HepG2 (cell line): ENCODE results near the gene CLDN9. TPM values are rescaled to one million over a fixed set of nuclear protein-coding genes. Genes with fewer than 3 reads are reported as not detected.

Experiments
- ATRX ChIP-seq: sonication (generic); formaldehyde crosslinking; IDR thresholded peaks from 2 replicates; pipeline ENCODE4 v1.4.0; 2020; ENCODE audit warnings: missing genetic modification reagents, borderline replicate concordance
- CCAR2 ChIP-seq: fragments of 200-400 bp; formaldehyde crosslinking; optimal IDR thresholded peaks from 2 replicates; pipeline ENCODE3; 2018; ENCODE audit warnings: low read depth, mild to moderate bottlenecking, low read length, moderate library complexity
- CREM ChIP-seq, 2 experiments: sonication (generic) in 1 of 2; formaldehyde crosslinking in 1 of 2; IDR thresholded peaks; 2 replicates each; pipeline versions ENCODE4 v1.4.0 to v1.6.1; 2016 to 2020; ENCODE audit warnings: antibody characterized with exemption in 1 of 2, mild to moderate bottlenecking in 1 of 2, missing genetic modification reagents in 1 of 2
- FOXK2 ChIP-seq: fragments of 450-650 bp; IDR thresholded peaks from 2 replicates; pipeline ENCODE4 v1.6.1; 2016
- HMG20B ChIP-seq: conservative IDR thresholded peaks from 2 replicates; pipeline ENCODE4 v1.6.1; 2016; ENCODE audit warnings: missing genetic modification reagents, missing compliant biosample characterization
- JDP2 ChIP-seq: sonication (generic); formaldehyde crosslinking; IDR thresholded peaks from 2 replicates; pipeline ENCODE4 v1.8.1; 2022; ENCODE audit warnings: missing genetic modification reagents, borderline replicate concordance
- MTA1 ChIP-seq: sonication (generic); formaldehyde crosslinking; IDR thresholded peaks from 2 replicates; pipeline ENCODE4 v1.4.0; 2020; ENCODE audit warnings: missing genetic modification reagents, mild to moderate bottlenecking, borderline replicate concordance
- PHF21A ChIP-seq: sonication (generic); formaldehyde crosslinking; IDR thresholded peaks from 2 replicates; pipeline ENCODE4 v1.5.0; 2020; ENCODE audit warnings: mild to moderate bottlenecking, missing genetic modification reagents
- PTBP1 ChIP-seq: fragments of 200-400 bp; formaldehyde crosslinking; IDR thresholded peaks from 2 replicates; pipeline ENCODE4 v1.6.1; 2018; ENCODE audit warnings: low read length, low read depth; ENCODE audit not compliant: poor library complexity, severe bottlenecking
- SCMH1 ChIP-seq: sonication (generic); formaldehyde crosslinking; IDR thresholded peaks from 2 replicates; pipeline ENCODE4 v1.9.0; 2021; ENCODE audit warnings: missing genetic modification reagents, mild to moderate bottlenecking, borderline replicate concordance
- SMYD3 ChIP-seq: sonication (generic); formaldehyde crosslinking; IDR thresholded peaks from 2 replicates; pipeline ENCODE4 v1.8.1; 2023; ENCODE audit warnings: mild to moderate bottlenecking, missing genetic modification reagents
- SP1 ChIP-seq, 2 experiments: fragments of 450-650 bp in 1 of 2; sonication (generic) in 1 of 2; formaldehyde crosslinking in 1 of 2; IDR thresholded peaks; 2 replicates each; pipeline versions ENCODE4 v1.4.0 to v1.6.1; 2016 to 2020; ENCODE audit warnings: missing genetic modification reagents in 1 of 2
- ZFP36L2 ChIP-seq: sonication (generic); formaldehyde crosslinking; IDR thresholded peaks from 2 replicates; pipeline ENCODE4 v1.4.0; 2020; ENCODE audit warnings: missing genetic modification reagents
- ZNF101 ChIP-seq: sonication (generic); formaldehyde crosslinking; IDR thresholded peaks from 2 replicates; pipeline ENCODE4 v1.4.0; 2020; ENCODE audit warnings: mild to moderate bottlenecking, low read depth, missing genetic modification reagents, borderline replicate concordance
- ZNF235 ChIP-seq: sonication (generic); formaldehyde crosslinking; IDR thresholded peaks from 2 replicates; pipeline ENCODE4 v1.8.1; 2023; ENCODE audit warnings: mild to moderate bottlenecking, missing genetic modification reagents, borderline replicate concordance
- ZNF33A ChIP-seq: sonication (generic); formaldehyde crosslinking; IDR thresholded peaks from 2 replicates; pipeline ENCODE4 v1.5.1; 2020; ENCODE audit warnings: missing genetic modification reagents, mild to moderate bottlenecking, moderate library complexity, borderline replicate concordance
- polyA plus RNA-seq, 8 experiments: library from polyadenylated mRNA; depleted of rRNA in 3 of 8; stranded (reverse) in 7 of 8; unstranded in 1 of 8; fragments of >200 nt; fragmentation: Illumina TruSeq in 4 of 8; extraction: Trizol in 4 of 8; gene quantifications; 2 replicates each; pipeline versions ENCODE4 v1.2.1 to v1.2.3, GENCODE V29; 2011 to 2016; ENCODE audit warnings: low read depth in 4 of 8, missing spikeins in 1 of 8, mixed read lengths in 1 of 8; ENCODE audit not compliant: insufficient read depth in 1 of 8
- total RNA-seq, 5 experiments: library from RNA; depleted of rRNA; stranded (reverse); fragments of >200 nt; fragmentation: Illumina TruSeq; extraction: Trizol; gene quantifications; 2 replicates each; pipeline ENCODE4 v1.2.3, GENCODE V29; 2016; ENCODE audit warnings: low read depth in 1 of 5
- TF ChIP-seq, protein P1 (sequence below): sonication (generic); formaldehyde crosslinking; IDR thresholded peaks from 2 replicates; pipeline ENCODE4 v1.5.1; 2020; ENCODE audit warnings: missing genetic modification reagents, mild to moderate bottlenecking, borderline replicate concordance
- TF ChIP-seq, protein P2 (sequence below): sonication (generic); formaldehyde crosslinking; IDR thresholded peaks from 2 replicates; pipeline ENCODE4 v1.5.1; 2020; ENCODE audit warnings: mild to moderate bottlenecking, missing genetic modification reagents, moderate library complexity

CLDN9 gene
- total and polyA plus RNA-seq, 2 of the 13 experiments (the other 11 are each of a cell fraction or from before 2014, with no cell fraction given): 0.15 to 0.26 TPM

DNA sequence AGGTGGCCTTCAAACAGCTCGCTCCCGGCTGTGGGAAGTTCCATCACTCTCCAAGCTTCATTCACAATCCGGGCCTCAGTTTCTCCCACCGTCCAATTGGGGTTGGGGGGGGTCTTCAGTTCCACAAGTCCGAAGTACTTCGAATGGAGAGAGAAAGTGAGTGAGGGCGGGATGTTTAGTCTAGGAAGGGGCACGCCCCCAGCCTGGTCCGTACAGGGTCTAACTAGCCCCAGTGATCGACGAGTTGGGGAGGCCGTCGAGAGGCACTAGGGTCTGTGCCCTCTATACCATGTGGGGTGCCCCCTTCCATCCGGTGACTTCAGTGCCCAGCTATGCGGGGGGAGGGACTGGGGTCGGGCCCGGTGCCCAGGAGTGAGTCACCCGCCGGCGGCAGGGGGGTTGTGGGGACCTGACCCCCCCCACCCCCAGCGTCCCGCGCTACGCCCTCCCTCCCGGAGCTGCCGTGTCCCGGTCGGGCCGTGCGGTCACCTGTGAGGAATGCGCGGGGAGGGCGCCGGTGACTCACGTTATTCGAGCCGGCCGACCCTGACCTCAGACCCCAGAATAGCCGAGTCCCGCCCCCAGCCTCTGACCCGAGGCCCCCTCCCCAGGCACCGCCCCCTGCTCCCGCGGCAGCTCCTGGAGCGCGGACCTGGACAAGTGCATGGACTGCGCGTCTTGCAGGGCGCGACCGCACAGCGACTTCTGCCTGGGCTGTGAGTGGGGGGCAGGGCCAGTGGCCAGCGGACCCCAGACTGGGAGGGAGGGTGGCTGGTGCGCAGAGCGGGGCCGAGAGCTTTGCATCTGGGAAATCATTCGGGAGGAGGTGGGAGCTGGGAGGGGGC lies 8.1 kb downstream of the CLDN9 start (continued):
- TF ChIP-seq, protein P1, sequence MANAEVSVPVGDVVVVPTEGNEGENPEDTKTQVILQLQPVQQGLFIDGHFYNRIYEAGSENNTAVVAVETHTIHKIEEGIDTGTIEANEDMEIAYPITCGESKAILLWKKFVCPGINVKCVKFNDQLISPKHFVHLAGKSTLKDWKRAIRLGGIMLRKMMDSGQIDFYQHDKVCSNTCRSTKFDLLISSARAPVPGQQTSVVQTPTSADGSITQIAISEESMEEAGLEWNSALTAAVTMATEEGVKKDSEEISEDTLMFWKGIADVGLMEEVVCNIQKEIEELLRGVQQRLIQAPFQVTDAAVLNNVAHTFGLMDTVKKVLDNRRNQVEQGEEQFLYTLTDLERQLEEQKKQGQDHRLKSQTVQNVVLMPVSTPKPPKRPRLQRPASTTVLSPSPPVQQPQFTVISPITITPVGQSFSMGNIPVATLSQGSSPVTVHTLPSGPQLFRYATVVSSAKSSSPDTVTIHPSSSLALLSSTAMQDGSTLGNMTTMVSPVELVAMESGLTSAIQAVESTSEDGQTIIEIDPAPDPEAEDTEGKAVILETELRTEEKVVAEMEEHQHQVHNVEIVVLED (CRISPR knock-in tag): peak; percentile 59; the same call in 1 of the 2 replicates
- TF ChIP-seq ZNF101 (CRISPR knock-in tag) (no peak), SMYD3 (CRISPR knock-in tag) (0 out of 2 replicates have a peak, but pooled peaks have one; percentile 28), JDP2 (CRISPR knock-in tag) (no peak), ZNF33A (CRISPR knock-in tag) (no peak), SP1 (IDR thresholded peaks at IDR 0.05) (no peak), SP1 (CRISPR knock-in tag; IDR thresholded peaks at IDR 0.05) (peak; percentile 55; the same call in 1 of the 2 replicates), FOXK2 (no peak), ZFP36L2 (CRISPR knock-in tag) (no peak), ATRX (CRISPR knock-in tag) (no peak), MTA1 (CRISPR knock-in tag) (peak; percentile 86; the same call in 1 of the 2 replicates), PTBP1 (no peak), CCAR2 (no peak), SCMH1 (no peak), PHF21A (CRISPR knock-in tag) (peak; percentile 79), ZNF235 (no peak), HMG20B (peak; percentile 48), CREM (IDR thresholded peaks at IDR 0.05) (peak; percentile 54), CREM (CRISPR knock-in tag; IDR thresholded peaks at IDR 0.05) (no peak)
- TF ChIP-seq, protein P2, sequence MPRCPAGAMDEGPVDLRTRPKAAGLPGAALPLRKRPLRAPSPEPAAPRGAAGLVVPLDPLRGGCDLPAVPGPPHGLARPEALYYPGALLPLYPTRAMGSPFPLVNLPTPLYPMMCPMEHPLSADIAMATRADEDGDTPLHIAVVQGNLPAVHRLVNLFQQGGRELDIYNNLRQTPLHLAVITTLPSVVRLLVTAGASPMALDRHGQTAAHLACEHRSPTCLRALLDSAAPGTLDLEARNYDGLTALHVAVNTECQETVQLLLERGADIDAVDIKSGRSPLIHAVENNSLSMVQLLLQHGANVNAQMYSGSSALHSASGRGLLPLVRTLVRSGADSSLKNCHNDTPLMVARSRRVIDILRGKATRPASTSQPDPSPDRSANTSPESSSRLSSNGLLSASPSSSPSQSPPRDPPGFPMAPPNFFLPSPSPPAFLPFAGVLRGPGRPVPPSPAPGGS (CRISPR knock-in tag): peak; percentile 53; the same call in 1 of the 2 replicates
